Spleen (tissue), 7 donors: ENCODE data around the gene MAMLD1.
A peak's percentile ranks its signal among the peaks of the same experiment; 100 is the strongest.

Experiments
- CTCF ChIP-seq, 11 experiments: fragments of 200-600 bp in 7 of 11; fragments of 450-650 bp in 4 of 11; sonication (generic) in 4 of 11; IDR thresholded peaks in 8 of 11; conservative IDR thresholded peaks in 3 of 11; 1 replicate in 7 of 11; 2 replicates in 4 of 11; pipeline versions ENCODE4 v1.4.0 to v1.8.0; 2016 to 2021; ENCODE audit warnings: antibody characterized with exemption in 11 of 11, inconsistent platforms in 4 of 11, mild to moderate bottlenecking in 1 of 11
- POLR2A ChIP-seq, 3 donors: fragments of 450-650 bp; IDR thresholded peaks; one replicate each; pipeline ENCODE4 v1.5.1; 2017; ENCODE audit warnings: antibody characterized with exemption in 3 of 3, mild to moderate bottlenecking in 1 of 3
- POLR2AphosphoS5 ChIP-seq, 3 donors: sonication (generic); formaldehyde crosslinking; IDR thresholded peaks; one replicate each; pipeline ENCODE4 v1.5.1; 2017; ENCODE audit warnings: antibody characterized with exemption in 3 of 3
- donor health status: DM: no; HTN: no; CAD: no; lungs with moderate emphysema.
- donor health status: DM: no; HTN: no; CAD: no.
- donor health status: DM: no; HTN: no; CAD: no.

- TF ChIP-seq CTCF (IDR thresholded peaks at IDR 0.05 in 8 of 11, conservative IDR thresholded peaks at IDR 0.05 in 3 of 11) (no peak), POLR2A (IDR thresholded peaks at IDR 0.05) (no peak), POLR2AphosphoS5 (IDR thresholded peaks at IDR 0.05) (peak; percentile 18 to 64 (median 45))
These were observed 145.6 kb downstream of the MAMLD1 start for GRCh38 chrX:150508451-150509367.
